ENCODE results near the gene ODAD4. TPM values are rescaled to one million over a fixed set of nuclear protein-coding genes. Genes with fewer than 3 reads are reported as not detected.

ODAD4 gene
- total RNA-seq, 2 donors from 2014 or later: 0.55 to 4.3 TPM

DNA sequence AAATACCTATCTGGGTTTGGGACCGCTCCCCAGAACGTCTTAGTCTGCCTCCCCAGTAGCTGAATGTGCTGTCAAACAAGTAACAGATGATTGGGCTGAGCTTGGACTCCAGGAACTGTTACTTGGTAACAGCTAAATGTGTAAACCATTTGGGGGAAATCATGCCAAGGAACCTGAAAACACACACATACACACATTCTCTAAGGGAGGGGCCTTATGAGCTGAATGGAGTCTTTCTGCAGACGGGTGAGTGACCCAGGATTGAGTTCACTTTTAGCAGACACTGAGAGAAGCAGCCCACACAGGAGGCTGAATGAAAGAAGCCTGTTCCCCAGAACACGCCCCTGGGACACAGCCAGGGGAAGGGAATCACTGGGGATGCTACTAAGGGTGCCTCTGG is 13.2 kb upstream of the ODAD4 start:
- TF ChIP-seq POLR2AphosphoS5 (IDR thresholded peaks at IDR 0.05): peak; percentile 80
- TF ChIP-seq POLR2A (IDR thresholded peaks at IDR 0.05): no peak
- peak overlapping the region; percentile 82 to 99 for H3K4me3 ChIP-seq
- no peaks in the 10 kb centered on the region for H3K27me3 ChIP-seq (replicated peaks; ENCODE audit: insufficient read depth)
- H3K27ac ChIP-seq: peak overlapping the region; percentile 85 to 90
- WGBS: 28% methylated on average over 4 of the region's 4 CpGs
- H3K9me3 ChIP-seq: no peaks in the 10 kb centered on the region
- H3K36me3 ChIP-seq: peaks cover 4 to 5% of the 10 kb centered on the region in 2 donors
- DNase-seq (ENCODE audit: low spot score): peak; percentile 69
- intact Hi-C loops (cut with DNase I): no loop called here
- H3K4me1 ChIP-seq (replicated peaks): no peaks in the 10 kb centered on the region

- H3K36me3 ChIP-seq: no peaks in the 10 kb centered on the region
- peak; percentile 44 for DNase-seq (ENCODE audit: low spot score)
- 7% methylated on average over 23 of the region's 26 CpGs for WGBS
- no peaks in the 10 kb centered on the region for H3K27me3 ChIP-seq (replicated peaks; ENCODE audit: insufficient read depth)
- H3K4me3 ChIP-seq: peak overlapping the region; percentile 82 to 99
- TF ChIP-seq POLR2A (IDR thresholded peaks at IDR 0.05) (no peak), POLR2AphosphoS5 (IDR thresholded peaks at IDR 0.05) (no peak), CTCF (IDR thresholded peaks at IDR 0.05) (no peak)
- intact Hi-C loops (cut with DNase I): no loop called here
- peak overlapping the region; percentile 85 to 90 for H3K27ac ChIP-seq
- no peaks in the 10 kb centered on the region for H3K9me3 ChIP-seq
- no peaks in the 10 kb centered on the region for H3K4me1 ChIP-seq (replicated peaks)
Measured at GRCh38 chr17:41917679-41918313, 12.6 kb upstream of the ODAD4 start.

- TF ChIP-seq CTCF (IDR thresholded peaks at IDR 0.05): peak in 1 of 4 experiments; percentile 31
- peak; percentile 93 for TF ChIP-seq POLR2AphosphoS5 (IDR thresholded peaks at IDR 0.05)
- peak; percentile 88 for TF ChIP-seq POLR2A (IDR thresholded peaks at IDR 0.05)
- WGBS: under 1% methylated on average over 51 of the region's 80 CpGs
- intact Hi-C loops (cut with DNase I): no loop called here
- Histone ChIP-seq H3K27me3 (replicated peaks; ENCODE audit: insufficient read depth) (no peaks in the 10 kb centered on the region), H3K9me3 (no peaks in the 10 kb centered on the region), H3K27ac (peak within 1 kb of the TSS; percentile 85 to 90), H3K4me3 (peak within 1 kb of the TSS; percentile 82 to 99), H3K4me1 (replicated peaks) (no peaks in the 10 kb centered on the region), H3K36me3 (no peaks in the 10 kb centered on the region)
- DNase-seq (ENCODE audit: low spot score): peak; percentile 96
Measured at GRCh38 chr17:41918314-41919164, 11.9 kb upstream of the ODAD4 start, which contains the start of gene ACLY. TSS of gene ACLY (minus strand) at chr17:41918951. CDS start at chr17:41913873, 5,078 bp downstream.

DNA sequence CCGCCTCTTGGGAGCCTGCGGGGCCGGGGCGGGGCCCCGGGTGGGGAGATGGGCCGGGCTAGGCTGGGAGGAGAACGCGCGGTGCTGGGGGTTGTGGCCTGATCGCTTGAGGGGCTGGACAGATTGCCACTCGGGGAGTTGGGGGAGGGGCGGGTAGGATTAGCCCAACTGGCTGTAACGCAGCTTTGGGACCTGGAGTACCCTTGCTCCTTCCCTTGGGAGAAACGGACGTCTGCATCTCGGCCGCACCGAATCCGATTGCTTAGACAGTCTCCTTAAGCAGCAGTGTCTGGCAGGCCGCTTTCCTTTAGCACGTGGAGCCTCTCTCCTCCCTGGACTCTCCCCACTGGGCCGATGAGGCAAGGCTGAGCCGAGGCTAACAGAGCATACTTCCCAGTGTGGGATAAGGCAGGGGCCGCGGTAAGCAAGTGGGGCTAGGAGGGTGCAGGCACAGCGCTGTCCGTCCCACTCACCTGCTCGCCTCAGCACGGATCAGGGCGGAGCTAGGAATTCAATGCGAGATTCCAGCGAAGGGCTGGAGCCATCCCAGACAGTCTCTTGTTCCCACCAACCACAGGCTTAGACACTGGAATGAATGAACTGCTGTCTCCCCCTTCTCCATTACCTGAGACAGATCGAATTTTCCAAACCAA is 11.1 kb upstream of the ODAD4 start:
- no peaks in the 10 kb centered on the region for H3K36me3 ChIP-seq
- DNase-seq (ENCODE audit: low spot score): peak; percentile 57
- no peak for TF ChIP-seq POLR2A (IDR thresholded peaks at IDR 0.05)
- no peak for TF ChIP-seq POLR2AphosphoS5 (IDR thresholded peaks at IDR 0.05)
- no peak for TF ChIP-seq CTCF (IDR thresholded peaks at IDR 0.05)
- H3K4me3 ChIP-seq: peak overlapping the region; percentile 82 to 99
- no peaks in the 10 kb centered on the region for H3K9me3 ChIP-seq
- WGBS: 2% methylated on average over 32 of the region's 33 CpGs
- no peaks in the 10 kb centered on the region for H3K27me3 ChIP-seq (replicated peaks; ENCODE audit: insufficient read depth)
- H3K4me1 ChIP-seq (replicated peaks): no peaks in the 10 kb centered on the region
- intact Hi-C loops (cut with DNase I): no loop called here
- peak overlapping the region; percentile 85 to 90 for H3K27ac ChIP-seq
